CD8-positive, alpha-beta memory T cell (primary cell): Measurements from ENCODE around the gene PHYKPL. TPM values are rescaled to one million over a fixed set of nuclear protein-coding genes. Genes with fewer than 3 reads are reported as not detected.

Experiments
- CTCF ChIA-PET: fragments of 350-600 bp; sonication (Branson Sonifier 250); formaldehyde crosslinking; loops from one replicate; lab custom pipeline; 2021; ENCODE audit warnings: antibody characterized with exemption; lab: Charles Lee
- POLR2A ChIA-PET: fragments of 350-600 bp; sonication (Branson Sonifier 250); formaldehyde crosslinking; loops from one replicate; lab custom pipeline; 2021; ENCODE audit warnings: antibody characterized with exemption; lab: Charles Lee
- DNase-seq, 5 donors: peaks; one replicate each; pipeline versions ENCODE4 v3.0.0 to v3.0.0-alpha.2; 2020 to 2022; ENCODE audit warnings: mixed read lengths in 1 of 5
- H3K27ac ChIP-seq: one replicate; pipeline ENCODE4 v1.7.0; 2013; ENCODE audit warnings: low read depth, mild to moderate bottlenecking, low read length, moderate library complexity
- H3K27me3 ChIP-seq: 2 replicates; pipeline ENCODE4 v1.7.0; 2013; ENCODE audit warnings: low read length, mild to moderate bottlenecking; ENCODE audit not compliant: insufficient read depth, poor library complexity, severe bottlenecking
- H3K36me3 ChIP-seq: 2 replicates; pipeline ENCODE4 v1.7.0; 2013; ENCODE audit warnings: mild to moderate bottlenecking, low read length, moderate library complexity; ENCODE audit not compliant: insufficient read depth
- H3K4me1 ChIP-seq: 2 replicates; pipeline ENCODE4 v1.7.0; 2013; ENCODE audit warnings: mild to moderate bottlenecking, low read length, moderate library complexity; ENCODE audit not compliant: insufficient read depth
- H3K4me3 ChIP-seq: 2 replicates; pipeline ENCODE4 v1.7.0; 2013; ENCODE audit warnings: mild to moderate bottlenecking, low read length
- H3K9me3 ChIP-seq: 2 replicates; pipeline ENCODE4 v1.7.0; 2013; ENCODE audit warnings: mild to moderate bottlenecking, low read length
- H3K27ac Mint-ChIP-seq, 8 donors: one replicate each; pipeline ENCODE4 v1.8.0; 2020 to 2021; ENCODE audit warnings: mixed read lengths in 8 of 8, mild to moderate bottlenecking in 6 of 8, inconsistent platforms in 3 of 8, moderate library complexity in 3 of 8
- H3K27me3 Mint-ChIP-seq, 2 donors: one replicate each; pipeline ENCODE4 v1.8.0; 2020 to 2021; ENCODE audit warnings: mixed read lengths in 2 of 2, mild to moderate bottlenecking in 1 of 2, moderate library complexity in 1 of 2
- H3K36me3 Mint-ChIP-seq, 3 donors: one replicate each; pipeline ENCODE4 v1.8.0; 2020 to 2021; ENCODE audit warnings: mixed read lengths in 3 of 3, inconsistent platforms in 1 of 3, mild to moderate bottlenecking in 1 of 3
- H3K4me1 Mint-ChIP-seq, 3 donors: one replicate each; pipeline ENCODE4 v1.8.0; 2020 to 2021; ENCODE audit warnings: mixed read lengths in 3 of 3, inconsistent platforms in 1 of 3, mild to moderate bottlenecking in 1 of 3
- H3K4me3 Mint-ChIP-seq, 7 donors: one replicate each; pipeline ENCODE4 v1.8.0; 2020 to 2021; ENCODE audit warnings: mixed read lengths in 7 of 7, mild to moderate bottlenecking in 6 of 7, moderate library complexity in 4 of 7, inconsistent platforms in 2 of 7
- H3K9me3 Mint-ChIP-seq, 5 donors: one replicate each; pipeline ENCODE4 v1.8.0; 2020 to 2022; ENCODE audit warnings: mixed read lengths in 5 of 5, mild to moderate bottlenecking in 3 of 5, moderate library complexity in 2 of 5, inconsistent platforms in 1 of 5
- polyA plus RNA-seq: library from polyadenylated mRNA; unstranded; fragments of 300-500 nt; fragmentation: Illumina TruSeq; gene quantifications from one replicate; pipeline ENCODE4 v1.2.3, GENCODE V29; 2021
- total RNA-seq, 2 experiments: library from RNA; stranded (reverse); gene quantifications; one replicate each; pipeline ENCODE4 v1.2.3, GENCODE V29; 2021

Gene PHYKPL
- total and polyA plus RNA-seq, 3 experiments from 2014 or later = 41.6 to 61.1 (median 57.8) TPM

DNA sequence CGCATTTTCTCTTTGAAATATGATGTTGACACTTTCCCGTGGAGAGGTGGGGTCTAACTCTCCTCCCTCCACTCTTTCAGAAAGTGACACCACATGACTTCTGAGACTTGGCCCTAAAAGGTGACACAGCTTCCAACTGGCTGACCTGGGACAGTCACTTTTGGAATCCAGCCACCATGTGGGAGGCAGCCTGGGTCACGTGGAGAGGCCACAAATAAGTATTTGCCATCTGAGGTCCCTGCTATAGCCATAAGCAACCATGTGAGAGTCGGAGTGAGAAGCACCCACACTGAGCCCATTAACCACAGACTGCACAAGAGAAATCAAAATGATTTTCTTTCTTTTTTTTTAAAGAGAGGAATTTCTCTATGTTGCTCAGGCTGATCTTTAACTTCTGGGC lies 4.1 kb upstream of the PHYKPL start:
- Histone ChIP-seq H3K27me3 (no peaks in the 10 kb centered on the region), H3K4me3 (no peak overlapping the region), H3K36me3 (no peaks in the 10 kb centered on the region), H3K27ac (no peak overlapping the region), H3K9me3 (no peaks in the 10 kb centered on the region), H3K4me1 (peaks cover 65% of the 10 kb centered on the region)
- Mint-ChIP-seq H3K27ac (peak overlapping the region in 7 of 8 donors; percentile 38 to 89 (median 76)), H3K9me3 (no peaks in the 10 kb centered on the region), H3K4me1 (peaks cover 58 to 82% (median 60%) of the 10 kb centered on the region in 3 donors), H3K4me3 (peak overlapping the region in 3 of 7 donors; percentile 24 to 48 (median 39)), H3K36me3 (peaks cover 0 to 3% (median 0%) of the 10 kb centered on the region in 3 donors), H3K27me3 (no peaks in the 10 kb centered on the region)
- CTCF ChIA-PET = interaction anchor here (1.0 kb wide), 1 partner anchor 13 kb away, joined by 3 read pairs; no protein-coding TSS in a partner anchor
- POLR2A ChIA-PET = no interaction called here
- DNase-seq = no peak

DNA sequence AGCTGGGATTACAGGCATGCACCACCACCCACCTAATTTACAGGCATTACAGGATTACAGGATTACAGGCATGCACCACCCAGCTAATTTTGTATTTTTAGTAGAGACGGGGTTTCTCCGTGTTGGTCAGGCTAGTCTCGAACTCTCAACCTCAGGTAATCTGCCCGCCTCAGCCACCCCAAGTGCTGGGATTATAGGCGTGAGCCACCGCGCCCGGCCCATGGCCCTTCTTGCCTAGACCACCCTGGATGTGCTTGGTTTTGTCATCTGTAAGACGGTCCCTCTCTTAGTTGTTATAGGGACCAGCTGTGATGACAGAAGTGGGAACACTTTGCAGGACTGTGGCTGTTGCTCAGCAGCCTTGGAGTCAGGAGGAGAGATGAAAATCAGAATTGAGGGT lies 3.5 kb upstream of the PHYKPL start:
- Mint-ChIP-seq H3K4me3 (peak overlapping the region in 1 of 7 donors; percentile 39), H3K27me3 (no peaks in the 10 kb centered on the region), H3K9me3 (no peaks in the 10 kb centered on the region), H3K27ac (peak overlapping the region in 6 of 8 donors; percentile 43 to 89 (median 77)), H3K36me3 (peaks cover 0 to 8% (median 0%) of the 10 kb centered on the region in 3 donors), H3K4me1 (peaks cover 62 to 85% (median 65%) of the 10 kb centered on the region in 3 donors)
- Histone ChIP-seq H3K9me3 (no peaks in the 10 kb centered on the region), H3K4me3 (no peak overlapping the region), H3K27ac (no peak overlapping the region), H3K36me3 (peaks cover 3% of the 10 kb centered on the region), H3K27me3 (no peaks in the 10 kb centered on the region), H3K4me1 (peaks cover 69% of the 10 kb centered on the region)
- ChIA-PET CTCF (interaction anchor here (1.0 kb wide), 1 partner anchor 14 kb away, joined by 3 read pairs; no protein-coding TSS in a partner anchor), POLR2A (interaction anchor here (0.7 to 1.5 kb wide), 2 partner anchors 30 to 32 kb away, joined by 3 to 7 read pairs; partner anchors contain the start of gene HNRNPAB)
- no peak for DNase-seq

DNA sequence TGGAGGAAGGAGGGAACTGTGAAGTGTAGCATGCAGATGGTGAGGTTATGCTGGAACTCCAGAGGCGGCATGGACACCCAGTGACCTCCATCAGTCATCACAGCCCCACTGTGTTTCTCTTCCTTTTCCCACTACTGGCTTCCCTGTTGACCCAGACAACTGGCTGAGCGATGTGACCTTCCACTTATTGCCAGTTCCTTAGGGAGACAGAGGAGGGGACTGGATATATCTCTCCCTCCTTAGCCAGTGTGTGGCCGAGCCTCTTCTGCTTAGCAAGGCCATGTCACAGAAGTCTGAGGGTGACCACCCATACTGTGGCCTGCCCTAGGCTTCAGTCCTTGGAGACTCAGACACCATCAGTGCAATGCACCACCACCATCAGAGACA lies 3.0 kb upstream of the PHYKPL start:
- Histone ChIP-seq H3K9me3 (no peaks in the 10 kb centered on the region), H3K36me3 (peaks cover 8% of the 10 kb centered on the region), H3K27ac (no peak overlapping the region), H3K4me3 (no peak overlapping the region), H3K4me1 (peaks cover 69% of the 10 kb centered on the region), H3K27me3 (no peaks in the 10 kb centered on the region)
- peak overlapping the region in 7 of 8 donors; percentile 26 to 91 (median 49) for H3K27ac Mint-ChIP-seq
- H3K36me3 Mint-ChIP-seq = peaks cover 0 to 14% (median 0%) of the 10 kb centered on the region in 3 donors
- H3K4me1 Mint-ChIP-seq = peaks cover 62 to 85% (median 65%) of the 10 kb centered on the region in 3 donors
- no peak for DNase-seq
- peak overlapping the region in 2 of 7 donors; percentile 28 to 46 for H3K4me3 Mint-ChIP-seq
- ChIA-PET CTCF (interaction anchor here (0.6 to 2.3 kb wide), 8 partner anchors 11 to 317 kb away, joined by 3 to 13 read pairs (median 4); partner anchors contain the start of gene HNRNPAB), POLR2A (interaction anchor here (0.7 to 1.5 kb wide), 2 partner anchors 29 to 31 kb away, joined by 3 to 7 read pairs; partner anchors contain the start of gene HNRNPAB)
- H3K9me3 Mint-ChIP-seq = no peaks in the 10 kb centered on the region
- no peaks in the 10 kb centered on the region for H3K27me3 Mint-ChIP-seq

DNA sequence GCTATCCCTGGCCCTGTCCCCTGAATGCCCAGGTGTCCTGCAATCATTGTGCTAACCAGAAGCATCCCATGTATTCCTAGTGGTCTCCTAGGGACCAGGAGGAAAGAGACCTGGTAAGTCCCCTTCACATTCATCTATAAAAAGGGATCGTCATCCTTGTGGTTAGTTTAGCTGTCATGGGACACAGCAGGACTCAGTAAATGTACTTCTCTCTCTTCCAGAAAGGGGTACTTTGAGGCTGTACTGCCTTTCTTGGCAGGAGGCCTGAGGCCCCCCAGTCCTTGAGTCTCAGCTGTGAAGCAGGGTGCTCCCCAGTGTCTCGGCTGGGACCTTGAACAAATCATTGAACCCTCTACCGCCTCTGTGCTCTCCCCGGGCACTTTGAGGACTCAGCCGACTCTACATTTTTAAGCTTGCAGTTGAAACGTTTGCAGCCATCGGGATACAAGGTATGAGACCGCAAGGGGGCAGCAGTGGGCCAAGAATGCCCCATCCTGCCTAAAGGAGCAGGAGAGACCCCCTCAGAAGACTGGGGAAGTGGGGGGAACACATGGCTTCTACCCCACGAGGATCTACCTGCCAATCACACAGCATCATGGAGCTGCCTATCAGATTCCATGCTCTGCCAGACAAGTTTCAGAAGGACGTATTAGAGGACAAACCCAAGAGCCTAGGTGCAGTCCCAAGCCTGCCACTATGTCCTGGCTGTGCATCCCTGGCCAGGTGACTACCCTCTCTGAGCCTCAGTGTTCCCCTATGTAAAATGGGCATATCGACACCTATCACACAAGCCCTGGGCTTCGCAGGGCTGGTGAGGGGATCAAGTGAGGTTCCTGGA lies 2.4 kb upstream of the PHYKPL start:
- peaks cover 62 to 85% (median 66%) of the 10 kb centered on the region in 3 donors for H3K4me1 Mint-ChIP-seq
- peaks cover 69% of the 10 kb centered on the region for H3K4me1 ChIP-seq
- peaks cover 15% of the 10 kb centered on the region for H3K36me3 ChIP-seq
- ChIA-PET POLR2A (interaction anchor here (0.5 to 1.5 kb wide), 2 partner anchors 31 to 318 kb away, joined by 3 to 7 read pairs; partner anchors contain the start of gene HNRNPAB), CTCF (interaction anchor here (0.6 to 2.3 kb wide), 13 partner anchors 11 to 317 kb away, joined by 3 to 13 read pairs (median 3); partner anchors contain the start of gene HNRNPAB)
- H3K4me3 Mint-ChIP-seq = peak overlapping the region in 6 of 7 donors; percentile 18 to 83 (median 56)
- H3K27ac Mint-ChIP-seq = peak overlapping the region; percentile 15 to 91 (median 62)
- H3K9me3 ChIP-seq = no peaks in the 10 kb centered on the region
- H3K27ac ChIP-seq = no peak overlapping the region
- H3K36me3 Mint-ChIP-seq = peaks cover 0 to 20% (median 0%) of the 10 kb centered on the region in 3 donors
- no peak overlapping the region for H3K4me3 ChIP-seq
- DNase-seq = peak; percentile 64 to 84 (median 69)
- no peaks in the 10 kb centered on the region for H3K27me3 ChIP-seq
- no peaks in the 10 kb centered on the region for H3K27me3 Mint-ChIP-seq
- no peaks in the 10 kb centered on the region for H3K9me3 Mint-ChIP-seq

DNA sequence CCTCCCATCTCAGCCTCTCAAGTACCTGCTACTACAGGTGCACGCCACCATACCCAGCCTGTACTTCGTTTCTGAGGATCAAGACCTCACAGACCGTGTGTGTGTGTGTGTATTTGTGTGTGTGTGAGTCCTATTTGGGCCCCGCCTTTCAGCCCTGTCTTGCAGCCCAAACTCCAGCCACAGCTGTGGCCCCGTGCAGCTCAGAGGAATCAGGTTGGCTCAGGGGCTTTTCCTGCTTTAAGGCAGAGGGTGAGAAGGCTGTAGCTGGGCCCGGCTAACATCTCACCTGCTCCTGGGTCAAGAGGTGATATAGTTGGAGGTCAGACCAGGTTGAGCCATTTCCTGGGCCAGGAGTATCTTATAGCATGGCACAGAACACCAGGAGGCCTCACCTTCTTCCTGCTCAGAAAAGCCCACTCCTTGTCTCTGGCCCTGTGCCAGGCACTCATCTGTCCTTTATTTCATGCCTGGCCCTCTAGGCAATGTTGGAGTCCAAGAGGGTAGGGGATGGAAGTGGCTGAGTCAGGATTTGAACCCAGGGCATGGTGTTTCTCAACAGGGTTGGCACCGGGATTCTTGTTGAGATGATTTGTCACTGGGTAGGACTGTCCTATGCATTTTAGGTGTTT lies 1.6 kb upstream of the PHYKPL start:
- Histone ChIP-seq H3K27ac (no peak overlapping the region), H3K36me3 (peaks cover 22% of the 10 kb centered on the region), H3K9me3 (no peaks in the 10 kb centered on the region), H3K4me1 (peaks cover 70% of the 10 kb centered on the region), H3K4me3 (no peak overlapping the region), H3K27me3 (no peaks in the 10 kb centered on the region)
- Mint-ChIP-seq H3K27ac (peak overlapping the region in 7 of 8 donors; percentile 14 to 91 (median 60)), H3K4me1 (peaks cover 64 to 87% (median 69%) of the 10 kb centered on the region in 3 donors), H3K36me3 (peaks cover 0 to 27% (median 2%) of the 10 kb centered on the region in 3 donors), H3K4me3 (peak overlapping the region in 6 of 7 donors; percentile 12 to 83 (median 80)), H3K27me3 (no peaks in the 10 kb centered on the region), H3K9me3 (no peaks in the 10 kb centered on the region)
- no peak for DNase-seq
- CTCF ChIA-PET = interaction anchor here (0.6 to 2.3 kb wide), 12 partner anchors 10 to 318 kb away, joined by 3 to 13 read pairs (median 4); partner anchors contain the start of gene HNRNPAB
- POLR2A ChIA-PET = interaction anchor here (0.5 to 1.5 kb wide), 2 partner anchors 30 to 319 kb away, joined by 3 to 7 read pairs; partner anchors contain the start of gene HNRNPAB

DNA sequence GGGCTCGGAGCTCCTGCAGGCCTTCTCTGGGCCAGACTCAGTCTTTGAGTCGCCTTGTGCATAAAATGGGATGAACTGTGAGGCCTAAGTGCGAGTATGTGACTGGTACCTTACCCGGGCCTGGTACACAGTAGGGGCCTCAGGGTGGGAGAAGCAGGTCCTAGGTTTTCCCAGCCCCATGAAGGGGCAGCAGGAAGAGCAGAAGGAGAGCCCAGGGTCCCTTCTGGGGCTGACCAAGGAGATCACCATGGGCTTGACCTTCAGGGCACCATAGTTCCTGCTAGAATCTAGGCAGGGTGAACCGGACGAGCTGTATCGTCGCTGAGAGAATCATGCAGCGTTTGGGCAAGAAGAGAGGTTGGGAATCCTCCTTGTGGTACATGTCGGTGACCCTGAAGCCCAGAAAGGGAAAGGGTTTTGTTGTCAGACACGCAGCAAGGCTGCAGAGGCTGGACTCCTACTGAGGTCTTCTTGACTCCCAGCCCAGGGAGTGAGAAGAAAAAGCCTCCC lies 373 bp upstream of the PHYKPL start:
- Histone ChIP-seq H3K9me3 (no peaks in the 10 kb centered on the region), H3K27ac (peak overlapping the region; percentile 80), H3K27me3 (no peaks in the 10 kb centered on the region), H3K4me3 (peak overlapping the region; percentile 82), H3K36me3 (peaks cover 32% of the 10 kb centered on the region), H3K4me1 (peaks cover 63% of the 10 kb centered on the region)
- Mint-ChIP-seq H3K4me1 (peaks cover 64 to 84% (median 64%) of the 10 kb centered on the region in 3 donors), H3K27ac (peak overlapping the region; percentile 73 to 95 (median 80)), H3K9me3 (no peaks in the 10 kb centered on the region), H3K36me3 (peaks cover 2 to 40% (median 7%) of the 10 kb centered on the region in 3 donors), H3K4me3 (peak overlapping the region; percentile 69 to 94 (median 79)), H3K27me3 (no peaks in the 10 kb centered on the region)
- DNase-seq = no peak
- CTCF ChIA-PET = no interaction called here
- POLR2A ChIA-PET = no interaction called here

DNA sequence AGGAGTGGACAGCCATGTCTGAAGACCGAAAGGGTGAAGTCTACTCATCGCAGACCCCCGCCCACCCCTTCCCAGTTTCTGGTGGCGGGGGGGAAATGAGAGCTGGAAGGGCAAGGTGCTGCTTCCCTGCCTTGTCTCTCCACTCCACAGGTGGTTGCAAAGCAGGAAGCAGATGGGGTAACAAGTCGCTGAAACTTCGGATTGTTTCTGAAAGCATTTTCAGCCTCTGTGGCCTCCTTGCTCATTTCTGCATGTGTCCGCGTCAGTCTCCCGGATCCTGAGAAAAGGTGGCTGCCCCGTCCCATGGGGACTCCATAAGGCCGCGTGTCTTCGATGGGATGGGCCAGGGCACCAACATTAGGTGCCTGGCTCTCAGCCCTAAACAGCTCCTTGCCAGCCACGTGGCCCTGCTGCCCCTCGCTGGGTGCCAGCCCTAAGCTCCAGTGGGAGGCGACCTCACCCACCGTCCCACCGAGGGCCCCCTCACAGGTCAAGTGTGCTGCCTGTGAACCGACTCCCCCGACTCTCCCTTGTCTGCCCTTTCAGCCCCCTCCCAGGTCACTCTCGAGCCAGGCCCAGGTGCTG lies 971 bp downstream of the PHYKPL start:
- Mint-ChIP-seq H3K4me3 (peak overlapping the region; percentile 79 to 94 (median 85)), H3K36me3 (peaks cover 6 to 53% (median 16%) of the 10 kb centered on the region in 3 donors), H3K27ac (peak overlapping the region; percentile 35 to 91 (median 82)), H3K27me3 (no peaks in the 10 kb centered on the region), H3K4me1 (peaks cover 63 to 84% (median 64%) of the 10 kb centered on the region in 3 donors), H3K9me3 (no peaks in the 10 kb centered on the region)
- Histone ChIP-seq H3K27ac (peak overlapping the region; percentile 80), H3K27me3 (no peaks in the 10 kb centered on the region), H3K36me3 (peaks cover 43% of the 10 kb centered on the region), H3K4me3 (peak overlapping the region; percentile 82), H3K9me3 (no peaks in the 10 kb centered on the region), H3K4me1 (peaks cover 50% of the 10 kb centered on the region)
- DNase-seq = no peak
- ChIA-PET POLR2A (interaction anchor here (1.0 kb wide), 2 partner anchors 26 to 27 kb away, joined by 3 to 4 read pairs; partner anchors contain the start of gene HNRNPAB), CTCF (interaction anchor here (0.9 to 1.2 kb wide), 2 partner anchors 13 to 324 kb away, joined by 3 to 6 read pairs; no protein-coding TSS in a partner anchor)
